SU-DHL-6 (cell line): ENCODE data around the gene PPIB.

Source experiments
- H2AFZ ChIP-seq: fragments of 200-600 bp; sonication (generic); 2 replicates; pipeline ENCODE4 v1.6.1; 2014; ENCODE audit warnings: low read depth, mild to moderate bottlenecking, moderate library complexity, mixed read lengths, antibody characterized with exemption, low read length; ENCODE audit not compliant: severe bottlenecking
- H3F3A ChIP-seq: fragments of 200-600 bp; shearing (Covaris generic); 2 replicates; pipeline ENCODE4 v1.6.0; 2016; ENCODE audit warnings: antibody characterized with exemption, mild to moderate bottlenecking; ENCODE audit not compliant: insufficient read depth
- H3K27ac ChIP-seq: fragments of 200-600 bp; sonication (generic); 2 replicates; pipeline ENCODE4 v1.5.1; 2016; ENCODE audit warnings: low read depth, mild to moderate bottlenecking, low read length, moderate library complexity, mixed read lengths
- H3K27me3 ChIP-seq: fragments of 200-600 bp; sonication (generic), shearing (Covaris generic); 2 replicates; pipeline ENCODE4 v1.6.0; 2014; ENCODE audit warnings: mild to moderate bottlenecking, low read length
- H3K36me3 ChIP-seq: fragments of 200-600 bp; sonication (generic); 2 replicates; pipeline ENCODE4 v1.6.1; 2014; ENCODE audit warnings: mild to moderate bottlenecking, low read length, mixed read lengths
- H3K4me2 ChIP-seq: fragments of 300-600, 200-600 bp; shearing (Covaris generic), sonication (generic); 2 replicates; pipeline ENCODE4 v1.6.0; 2014; ENCODE audit warnings: low read length, low read depth, mild to moderate bottlenecking; ENCODE audit not compliant: poor library complexity, severe bottlenecking
- H3K4me3 ChIP-seq: fragments of 200-600 bp; sonication (generic); 2 replicates; pipeline ENCODE4 v1.5.1; 2014; ENCODE audit warnings: antibody characterized with exemption, low read length, mild to moderate bottlenecking, mixed read lengths; ENCODE audit not compliant: insufficient read depth, poor library complexity, severe bottlenecking
- H3K79me2 ChIP-seq: fragments of 200-600 bp; sonication (generic); 2 replicates; pipeline ENCODE4 v1.6.1; 2014; ENCODE audit warnings: mild to moderate bottlenecking, low read length, moderate library complexity; ENCODE audit not compliant: insufficient read depth
- H3K9ac ChIP-seq: fragments of 200-600 bp; sonication (generic); 2 replicates; pipeline ENCODE4 v1.7.0; 2014; ENCODE audit warnings: mild to moderate bottlenecking, low read length
- H3K9me2 ChIP-seq: fragments of 200-600 bp; sonication (generic); replicated peaks from 2 replicates; pipeline ENCODE4 v1.6.1; 2014; ENCODE audit warnings: low read length; ENCODE audit not compliant: insufficient read depth
- H3K9me3 ChIP-seq: fragments of 200-600 bp; sonication (generic); 2 replicates; pipeline ENCODE4 v1.6.1; 2014; ENCODE audit warnings: low read length, mixed read lengths; ENCODE audit not compliant: insufficient read depth
- H4K20me1 ChIP-seq: fragments of 200-600 bp; sonication (generic); 2 replicates; pipeline ENCODE4 v1.6.1; 2014; ENCODE audit warnings: low read depth, mild to moderate bottlenecking, antibody characterized with exemption, low read length, moderate library complexity, mixed read lengths
- CTCF ChIP-seq: fragments of 200-600 bp; sonication (generic); IDR thresholded peaks from one replicate; pipeline ENCODE4 v1.5.1; 2017; ENCODE audit warnings: antibody characterized with exemption, mild to moderate bottlenecking, low read length, moderate library complexity; ENCODE audit not compliant: insufficient read depth, poor library complexity, severe bottlenecking
- EZH2phosphoT487 ChIP-seq: fragments of 200-600 bp; sonication (generic), shearing (Covaris generic); conservative IDR thresholded peaks from 2 replicates; pipeline ENCODE4 v1.6.1; 2018; ENCODE audit warnings: mild to moderate bottlenecking, antibody characterized with exemption, low read length, moderate library complexity, mixed read lengths

The PPIB gene

GRCh38 chr15:64153480-64154367 is 9.1 kb downstream of the PPIB start:
- TF ChIP-seq EZH2phosphoT487: no peak
- peak; percentile 96 for TF ChIP-seq CTCF
- H3K27ac ChIP-seq: peak overlapping the region; percentile 95

GRCh38 chr15:64152507-64153387 is 10.1 kb downstream of the PPIB start:
- H3K36me3 ChIP-seq: no peaks in the 10 kb centered on the region
- H3K4me2 ChIP-seq: peak overlapping the region; percentile 86
- H3K9me2 ChIP-seq: no peaks in the 10 kb centered on the region
- H2AFZ ChIP-seq: peak overlapping the region; percentile 11
- no peaks in the 10 kb centered on the region; the same call in 1 of the 2 replicates for H4K20me1 ChIP-seq
- no peaks in the 10 kb centered on the region for H3K27me3 ChIP-seq
- peak overlapping the region; percentile 95 for H3K27ac ChIP-seq
- H3F3A ChIP-seq: peaks cover 52% of the 10 kb centered on the region
- H3K9ac ChIP-seq: peak overlapping the region; percentile 83
- no peaks in the 10 kb centered on the region for H3K9me3 ChIP-seq
- TF ChIP-seq EZH2phosphoT487: no peak
- no peak for TF ChIP-seq CTCF
- H3K4me3 ChIP-seq: peak overlapping the region; percentile 67
- no peaks in the 10 kb centered on the region for H3K79me2 ChIP-seq

More at GRCh38 chr15:64153480-64154367, 9.1 kb downstream of the PPIB start:
- no peaks in the 10 kb centered on the region for H3K9me3 ChIP-seq
- H3K4me3 ChIP-seq: peak overlapping the region; percentile 67
- peaks cover 55% of the 10 kb centered on the region for H3F3A ChIP-seq
- no peaks in the 10 kb centered on the region for H3K79me2 ChIP-seq
- no peaks in the 10 kb centered on the region for H3K9me2 ChIP-seq
- H3K9ac ChIP-seq: peak overlapping the region; percentile 83
- no peak overlapping the region for H2AFZ ChIP-seq
- H3K27me3 ChIP-seq: no peaks in the 10 kb centered on the region
- H3K4me2 ChIP-seq: peak overlapping the region; percentile 86
- H4K20me1 ChIP-seq: no peaks in the 10 kb centered on the region; the same call in 1 of the 2 replicates
- H3K36me3 ChIP-seq: no peaks in the 10 kb centered on the region

- H3K79me2 ChIP-seq: no peaks in the 10 kb centered on the region
- H2AFZ ChIP-seq: peak within 1 kb of the TSS; percentile 75
- TF ChIP-seq CTCF: no peak
- TF ChIP-seq EZH2phosphoT487: no peak
- H3K9me3 ChIP-seq: no peaks in the 10 kb centered on the region
- peak within 1 kb of the TSS; percentile 83 for H3K9ac ChIP-seq
- H3K9me2 ChIP-seq: no peaks in the 10 kb centered on the region
- peaks cover 44% of the 10 kb centered on the region for H3F3A ChIP-seq
- H3K36me3 ChIP-seq: no peaks in the 10 kb centered on the region
- peak within 1 kb of the TSS; percentile 67 for H3K4me3 ChIP-seq
- H3K4me2 ChIP-seq: peak within 1 kb of the TSS; percentile 86
- peak within 1 kb of the TSS; percentile 95 for H3K27ac ChIP-seq
- no peaks in the 10 kb centered on the region for H4K20me1 ChIP-seq
- no peaks in the 10 kb centered on the region for H3K27me3 ChIP-seq
Measured at GRCh38 chr15:64151727-64152506, 10.9 kb downstream of the PPIB start, which contains the start of gene SNX22. Gene SNX22, plus strand, starts transcription at chr15:64151731. Its CDS starts 45 bp downstream, at chr15:64151776.
